LNCAP (cell line): ENCODE measurements around the gene SNAPC3.

Experiments used
- TF ChIP-seq, protein P1 (sequence below): fragments of 450-650 bp; IDR thresholded peaks from 2 replicates; pipeline ENCODE4 v1.5.1; 2017; ENCODE audit warnings: mild to moderate bottlenecking

Gene SNAPC3

DNA sequence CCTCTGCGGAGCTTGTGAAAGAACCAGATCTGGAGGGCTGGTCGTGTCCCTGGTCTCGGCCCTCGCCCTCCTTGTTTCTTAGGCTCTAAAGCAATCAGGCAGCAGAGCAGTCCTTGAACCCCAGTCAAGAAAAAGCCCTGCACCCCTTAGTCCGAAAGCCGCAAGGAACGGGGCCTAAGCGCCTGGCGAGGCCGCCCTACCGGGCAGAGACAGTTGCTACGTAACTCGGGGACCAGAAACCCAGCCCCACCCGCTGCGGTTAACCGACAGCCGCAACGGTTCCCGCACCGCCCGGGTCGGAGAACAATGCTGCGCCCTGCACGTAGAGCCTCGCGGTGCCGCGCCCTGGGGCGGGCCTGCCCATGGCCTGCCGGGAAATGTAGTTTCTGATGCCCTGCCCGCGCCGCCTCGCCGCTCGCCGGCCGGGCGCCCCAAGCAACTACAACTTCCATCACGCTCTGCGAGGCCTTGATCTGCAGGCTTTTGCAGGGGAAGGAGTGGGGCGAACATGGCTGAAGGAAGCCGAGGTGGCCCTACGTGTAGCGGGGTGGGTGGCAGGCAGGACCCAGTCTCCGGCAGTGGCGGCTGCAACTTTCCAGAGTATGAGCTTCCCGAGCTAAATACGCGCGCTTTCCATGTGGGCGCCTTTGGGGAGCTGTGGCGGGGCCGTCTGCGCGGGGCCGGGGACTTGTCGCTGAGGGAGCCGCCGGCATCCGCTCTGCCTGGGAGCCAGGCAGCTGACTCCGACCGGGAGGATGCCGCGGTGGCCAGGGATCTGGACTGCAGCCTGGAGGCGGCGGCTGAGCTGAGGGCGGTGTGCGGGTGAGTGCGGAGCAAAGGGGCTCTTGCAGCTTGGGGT lies at the start of gene SNAPC3:
SNAPC3 (plus strand) TSS at position 505 of the 859 bp plus-strand sequence; CDS start at position 509, 4 bp downstream.
- TF ChIP-seq, protein P1, sequence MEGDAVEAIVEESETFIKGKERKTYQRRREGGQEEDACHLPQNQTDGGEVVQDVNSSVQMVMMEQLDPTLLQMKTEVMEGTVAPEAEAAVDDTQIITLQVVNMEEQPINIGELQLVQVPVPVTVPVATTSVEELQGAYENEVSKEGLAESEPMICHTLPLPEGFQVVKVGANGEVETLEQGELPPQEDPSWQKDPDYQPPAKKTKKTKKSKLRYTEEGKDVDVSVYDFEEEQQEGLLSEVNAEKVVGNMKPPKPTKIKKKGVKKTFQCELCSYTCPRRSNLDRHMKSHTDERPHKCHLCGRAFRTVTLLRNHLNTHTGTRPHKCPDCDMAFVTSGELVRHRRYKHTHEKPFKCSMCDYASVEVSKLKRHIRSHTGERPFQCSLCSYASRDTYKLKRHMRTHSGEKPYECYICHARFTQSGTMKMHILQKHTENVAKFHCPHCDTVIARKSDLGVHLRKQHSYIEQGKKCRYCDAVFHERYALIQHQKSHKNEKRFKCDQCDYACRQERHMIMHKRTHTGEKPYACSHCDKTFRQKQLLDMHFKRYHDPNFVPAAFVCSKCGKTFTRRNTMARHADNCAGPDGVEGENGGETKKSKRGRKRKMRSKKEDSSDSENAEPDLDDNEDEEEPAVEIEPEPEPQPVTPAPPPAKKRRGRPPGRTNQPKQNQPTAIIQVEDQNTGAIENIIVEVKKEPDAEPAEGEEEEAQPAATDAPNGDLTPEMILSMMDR = no peak

DNA sequence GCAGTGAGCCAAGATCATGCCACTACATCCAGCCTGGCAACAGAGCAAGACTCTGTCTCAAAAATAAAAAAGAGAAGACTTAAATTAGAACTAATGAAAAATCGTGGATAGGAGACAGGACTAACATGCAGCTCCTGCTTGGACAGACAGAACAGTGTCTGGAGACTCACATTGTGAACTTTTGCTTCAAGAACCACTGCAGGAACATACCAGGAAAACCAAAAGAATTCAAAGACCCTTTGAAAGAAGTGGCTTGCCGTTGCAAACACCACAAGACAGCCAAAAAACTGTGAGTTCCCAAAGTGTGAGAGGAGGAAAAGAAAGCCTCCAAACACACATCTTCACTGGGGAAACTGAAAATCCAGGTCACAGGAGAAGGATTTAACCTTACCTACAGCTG lies 48.8 kb upstream of the SNAPC3 start:
- TF ChIP-seq, protein P1 = no peak

GRCh38 chr9:15374310-15374709 lies 48.4 kb upstream of the SNAPC3 start:
- TF ChIP-seq, protein P1 = no peak

DNA sequence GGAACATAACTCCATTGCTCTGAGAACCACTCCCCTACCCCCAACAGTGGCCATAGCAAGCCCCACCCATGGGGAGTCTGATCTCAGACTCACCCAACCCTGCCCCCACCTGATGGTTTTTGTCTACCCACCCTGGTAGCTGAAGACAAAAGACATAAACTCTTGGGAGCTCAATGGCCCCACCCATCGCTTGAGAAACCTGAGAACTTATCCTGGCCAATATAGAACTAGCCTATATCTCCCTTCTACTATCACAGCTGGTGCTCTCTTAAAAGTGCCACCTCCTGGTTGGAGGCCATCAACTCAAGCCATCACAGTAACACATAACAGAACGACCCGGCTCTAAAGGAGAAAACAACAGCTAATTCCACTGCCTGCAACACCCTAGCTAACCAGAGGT lies 47.9 kb upstream of the SNAPC3 start:
- TF ChIP-seq, protein P1 = no peak

- TF ChIP-seq, protein P1 = no peak
Observed at GRCh38 chr9:15377625-15378540, 44.8 kb upstream of the SNAPC3 start.

DNA sequence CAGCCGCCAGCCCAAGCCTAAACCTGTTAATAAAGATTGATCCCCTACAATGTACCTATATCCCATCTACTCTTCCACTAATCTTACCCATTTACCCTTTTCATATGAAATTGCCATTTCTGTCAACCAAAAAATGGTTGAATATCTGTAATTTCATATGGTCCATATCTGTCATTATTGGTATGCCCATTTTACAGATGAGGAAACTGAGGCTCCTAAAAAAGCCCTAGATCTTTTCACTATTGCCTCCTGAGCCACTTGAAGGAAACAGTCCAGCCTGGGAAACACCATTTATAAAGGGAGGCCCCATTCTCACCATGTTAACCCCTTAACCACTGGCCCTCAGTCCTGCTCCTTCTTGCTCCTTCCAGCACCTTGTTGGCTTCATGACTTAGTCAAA lies 41.2 kb upstream of the SNAPC3 start:
- TF ChIP-seq, protein P1 = no peak

- TF ChIP-seq, protein P1 = no peak
Observed at GRCh38 chr9:15386465-15386864, 36.2 kb upstream of the SNAPC3 start.
